Vagina (tissue), 2 donors: ENCODE measurements around the gene MYEOV. TPM values are rescaled to one million over a fixed set of nuclear protein-coding genes. Genes with fewer than 3 reads are reported as not detected.

Source experiments
- DNase-seq, 2 donors: peaks; one replicate each; pipeline ENCODE4 v3.0.0-alpha.2; 2017; ENCODE audit errors: extremely low spot score in 2 of 2
- H3K27ac ChIP-seq: fragments of 200-600 bp; sonication (generic); one replicate; pipeline ENCODE4 v1.5.1; 2019
- H3K27me3 ChIP-seq: fragments of 200-600 bp; sonication (generic); one replicate; pipeline ENCODE4 v1.5.1; 2019
- H3K36me3 ChIP-seq, 2 donors: fragments of 200-600 bp; sonication (generic); one replicate each; pipeline ENCODE4 v1.5.1; 2017 to 2019
- H3K4me1 ChIP-seq: fragments of 200-600 bp; sonication (generic); one replicate; pipeline ENCODE4 v1.5.1; 2019
- H3K4me3 ChIP-seq, 2 donors: fragments of 200-600 bp; sonication (generic); 1 replicate in 1 of 2; 2 replicates in 1 of 2; pipeline ENCODE4 v1.5.1; 2016 to 2019
- H3K9me3 ChIP-seq: fragments of 200-600 bp; sonication (generic); one replicate; pipeline ENCODE4 v1.5.1; 2019
- CTCF ChIP-seq, 3 experiments: fragments of 450-650 bp in 2 of 3; fragments of 200-600 bp in 1 of 3; sonication (generic) in 1 of 3; IDR thresholded peaks; one replicate each; pipeline ENCODE4 v1.5.1; 2017 to 2019; ENCODE audit warnings: antibody characterized with exemption in 3 of 3, mild to moderate bottlenecking in 2 of 3, moderate library complexity in 2 of 3
- POLR2A ChIP-seq, 2 donors: fragments of 450-650 bp; IDR thresholded peaks; one replicate each; pipeline ENCODE4 v1.6.1; 2017; ENCODE audit warnings: antibody characterized with exemption in 2 of 2, mild to moderate bottlenecking in 2 of 2, moderate library complexity in 2 of 2
- POLR2AphosphoS5 ChIP-seq, 2 donors: sonication (generic); formaldehyde crosslinking; IDR thresholded peaks; one replicate each; pipeline ENCODE4 v1.9.0; 2017; ENCODE audit warnings: antibody characterized with exemption in 2 of 2, mild to moderate bottlenecking in 2 of 2, low read depth in 1 of 2; ENCODE audit not compliant: insufficient read depth in 1 of 2
- intact Hi-C: fragments of 100-400 bp; cut with DNase I; formaldehyde crosslinking; loops from one replicate; pipeline ENCODE4 v1.15.1; 2023
- total RNA-seq: library from RNA; depleted of rRNA; stranded (reverse); fragments of >200 nt; gene quantifications from one replicate; pipeline ENCODE4 v1.2.3, GENCODE V29; 2016

MYEOV gene
- total RNA-seq, 1 donor from 2014 or later = 13.3 TPM

- TF ChIP-seq POLR2AphosphoS5 (IDR thresholded peaks at IDR 0.05; ENCODE audit: insufficient read depth in 1 of 2, low read depth in 1 of 2) (no peak), CTCF (IDR thresholded peaks at IDR 0.05) (no peak)
- DNase-seq = no peak
- no peak overlapping the region for H3K4me3 ChIP-seq
Measured at GRCh38 chr11:69261116-69261515, 32.8 kb upstream of the MYEOV start.

GRCh38 chr11:69262918-69263735 lies 30.8 kb upstream of the MYEOV start:
- Histone ChIP-seq H3K4me1 (peaks cover 5% of the 10 kb centered on the region), H3K27ac (no peak overlapping the region), H3K4me3 (no peak overlapping the region), H3K9me3 (no peaks in the 10 kb centered on the region), H3K27me3 (no peaks in the 10 kb centered on the region), H3K36me3 (no peaks in the 10 kb centered on the region)
- intact Hi-C loops = no loop called here
- no peak for TF ChIP-seq POLR2AphosphoS5 (IDR thresholded peaks at IDR 0.05; ENCODE audit: insufficient read depth in 1 of 2, low read depth in 1 of 2)
- no peak for TF ChIP-seq CTCF (IDR thresholded peaks at IDR 0.05)
- no peak for TF ChIP-seq POLR2A (IDR thresholded peaks at IDR 0.05)
- DNase-seq = no peak

More at GRCh38 chr11:69261116-69261515, 32.8 kb upstream of the MYEOV start:
- H3K9me3 ChIP-seq = no peaks in the 10 kb centered on the region
- no peaks in the 10 kb centered on the region for H3K36me3 ChIP-seq
- intact Hi-C loops = no loop called here
- H3K27ac ChIP-seq = no peak overlapping the region
- H3K4me1 ChIP-seq = peaks cover 5% of the 10 kb centered on the region
- H3K27me3 ChIP-seq = no peaks in the 10 kb centered on the region

GRCh38 chr11:69263736-69264052 lies 30.3 kb upstream of the MYEOV start:
- Histone ChIP-seq H3K4me1 (peaks cover 5% of the 10 kb centered on the region), H3K27me3 (no peaks in the 10 kb centered on the region), H3K4me3 (no peak overlapping the region), H3K27ac (no peak overlapping the region), H3K9me3 (no peaks in the 10 kb centered on the region), H3K36me3 (no peaks in the 10 kb centered on the region)
- no peak for TF ChIP-seq CTCF (IDR thresholded peaks at IDR 0.05)
- no peak for TF ChIP-seq POLR2A (IDR thresholded peaks at IDR 0.05)
- TF ChIP-seq POLR2AphosphoS5 (IDR thresholded peaks at IDR 0.05; ENCODE audit: insufficient read depth in 1 of 2, low read depth in 1 of 2) = no peak
- no peak for DNase-seq
- intact Hi-C loops = no loop called here

- intact Hi-C loops = no loop called here
- no peaks in the 10 kb centered on the region for H3K36me3 ChIP-seq
- no peak overlapping the region for H3K27ac ChIP-seq
- no peak for TF ChIP-seq POLR2AphosphoS5 (IDR thresholded peaks at IDR 0.05; ENCODE audit: insufficient read depth in 1 of 2, low read depth in 1 of 2)
- TF ChIP-seq CTCF (IDR thresholded peaks at IDR 0.05) = no peak
- TF ChIP-seq POLR2A (IDR thresholded peaks at IDR 0.05) = no peak
- no peak overlapping the region for H3K4me3 ChIP-seq
- H3K27me3 ChIP-seq = no peaks in the 10 kb centered on the region
- H3K4me1 ChIP-seq = no peaks in the 10 kb centered on the region
- no peak for DNase-seq
- H3K9me3 ChIP-seq = no peaks in the 10 kb centered on the region
Measured at GRCh38 chr11:69264486-69264885, 29.5 kb upstream of the MYEOV start.

GRCh38 chr11:69265210-69265609 lies 28.7 kb upstream of the MYEOV start:
- no peaks in the 10 kb centered on the region for H3K36me3 ChIP-seq
- intact Hi-C loops = no loop called here
- H3K4me3 ChIP-seq = no peak overlapping the region
- H3K9me3 ChIP-seq = no peaks in the 10 kb centered on the region
- no peaks in the 10 kb centered on the region for H3K27me3 ChIP-seq
- TF ChIP-seq CTCF (IDR thresholded peaks at IDR 0.05) (no peak), POLR2A (IDR thresholded peaks at IDR 0.05) (no peak), POLR2AphosphoS5 (IDR thresholded peaks at IDR 0.05; ENCODE audit: insufficient read depth in 1 of 2, low read depth in 1 of 2) (no peak)
- H3K27ac ChIP-seq = no peak overlapping the region
- H3K4me1 ChIP-seq = no peaks in the 10 kb centered on the region
- DNase-seq = no peak
